GM18867 (cell line): ENCODE data around the gene VWC2.

Experiments used
- ATAC-seq: cut with Tn5 transposase; IDR thresholded peaks from one replicate; pipeline ENCODE4 v1.9.1; 2021; ENCODE audit warnings: mild to moderate bottlenecking, moderate library complexity; ENCODE audit not compliant: unreplicated experiment

The VWC2 gene

GRCh38 chr7:49781996-49782395 is 8.6 kb downstream of the VWC2 start:
- no peak for ATAC-seq

DNA sequence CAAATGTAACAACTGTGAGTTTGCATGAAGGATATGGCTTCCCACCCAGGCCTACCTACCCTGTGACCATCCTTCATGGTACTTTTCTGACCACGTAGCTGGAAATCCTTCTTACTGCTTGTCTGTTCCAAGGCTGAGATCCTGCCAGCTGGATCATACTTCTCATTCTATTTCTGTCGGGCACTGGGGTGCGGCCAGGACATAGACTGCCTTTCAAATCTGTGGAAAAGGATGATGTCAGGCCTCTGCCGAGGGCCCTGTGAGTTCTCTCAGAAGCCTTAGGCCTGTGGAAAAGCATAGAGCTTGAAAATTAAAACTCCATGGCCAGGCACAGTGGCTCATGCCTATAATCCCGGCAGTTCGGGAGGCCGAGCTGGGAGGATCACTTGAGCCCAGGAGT is 10.0 kb downstream of the VWC2 start:
- ATAC-seq: no peak

DNA sequence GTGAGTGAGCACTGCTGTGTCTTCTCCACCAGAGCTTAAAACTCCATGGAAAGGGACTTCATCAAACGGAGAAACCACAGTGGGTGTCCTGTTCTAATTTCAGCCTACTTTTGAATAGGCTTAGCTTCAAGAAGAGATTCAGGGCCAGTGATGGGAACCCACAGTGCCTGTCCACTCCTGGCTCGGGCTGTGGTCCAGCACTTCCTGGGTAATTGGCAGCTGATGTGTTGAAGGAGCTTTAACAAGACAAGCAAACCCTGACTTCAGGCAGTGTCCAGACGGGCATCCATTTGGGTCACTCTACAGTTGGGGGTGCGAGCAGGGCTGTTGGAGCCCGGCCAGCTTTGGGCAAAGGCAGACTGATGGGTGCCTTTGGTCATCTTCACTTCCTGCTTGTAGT is 14.5 kb downstream of the VWC2 start:
- ATAC-seq: no peak

GRCh38 chr7:49788455-49789059 is 15.1 kb downstream of the VWC2 start:
- ATAC-seq: no peak

DNA sequence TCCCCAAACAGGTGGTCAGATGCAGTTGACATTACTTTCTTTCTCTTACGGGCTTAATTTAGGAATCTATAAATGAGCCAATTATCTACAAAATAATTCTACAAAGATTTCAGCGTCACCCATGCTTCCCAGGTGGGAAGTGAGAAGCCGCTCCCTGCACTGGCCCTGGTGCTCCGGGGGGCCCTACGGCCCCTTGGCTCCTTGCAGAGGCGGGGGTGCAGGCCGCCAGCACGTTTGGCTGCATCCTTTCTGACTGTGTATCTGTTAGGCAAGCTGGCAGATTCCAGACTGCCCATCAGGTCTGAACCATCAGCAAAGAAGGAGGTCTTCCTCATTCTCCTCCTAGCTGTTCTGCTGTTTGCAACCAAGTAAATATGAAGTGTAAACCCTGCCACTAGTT is 16.3 kb downstream of the VWC2 start:
- ATAC-seq: no peak

DNA sequence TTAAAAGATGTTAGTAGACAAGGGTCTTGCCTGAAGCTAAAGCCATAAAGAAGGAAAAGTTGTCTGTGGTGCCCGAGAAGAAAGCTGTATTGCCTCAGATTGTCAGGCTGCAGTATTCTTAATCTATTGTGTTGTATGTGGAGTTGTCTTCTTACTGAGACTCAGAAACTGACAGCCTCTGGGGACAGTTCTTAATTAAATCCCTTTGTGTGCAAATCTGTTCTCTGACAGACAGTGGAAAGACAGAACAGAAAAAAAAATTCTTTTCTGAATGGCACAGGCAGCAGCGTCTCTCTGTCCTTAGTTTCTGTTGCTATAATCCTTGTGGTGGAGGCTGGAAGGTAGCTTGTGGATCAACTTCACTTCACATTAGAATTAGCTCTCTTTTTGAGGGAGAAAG is 16.8 kb downstream of the VWC2 start:
- no peak for ATAC-seq

DNA sequence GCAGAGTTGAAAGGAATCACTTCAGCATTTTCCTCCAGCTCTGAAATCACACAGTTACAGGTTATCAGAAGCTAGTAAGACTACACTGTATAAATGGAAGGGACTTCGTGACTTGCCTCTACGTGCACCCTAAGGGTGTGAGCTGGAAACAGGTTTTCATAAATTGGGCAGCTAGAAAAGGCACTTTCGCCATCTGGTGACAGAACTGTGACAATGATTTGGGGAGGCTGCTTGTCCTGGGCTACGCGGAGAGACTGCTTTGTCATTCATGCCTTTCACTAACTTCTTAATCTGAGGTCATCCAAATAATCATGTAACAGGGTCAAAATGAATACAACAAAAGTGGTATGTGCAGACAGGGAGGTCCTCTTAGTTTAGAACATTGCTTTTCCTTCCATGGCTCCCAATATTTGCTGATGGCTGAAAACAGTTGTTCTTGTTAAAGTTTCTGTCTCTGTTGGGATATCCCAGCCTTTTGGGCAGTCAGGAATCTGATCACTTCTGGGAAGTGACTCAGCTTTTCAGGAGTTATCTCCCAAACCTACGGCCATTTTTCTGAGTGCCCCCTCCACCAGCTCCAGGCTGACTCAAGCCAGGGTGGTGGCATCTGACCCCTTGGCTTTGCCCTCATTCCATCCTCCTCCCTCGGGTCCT is 17.8 kb downstream of the VWC2 start:
- peak; percentile 90 for ATAC-seq

DNA sequence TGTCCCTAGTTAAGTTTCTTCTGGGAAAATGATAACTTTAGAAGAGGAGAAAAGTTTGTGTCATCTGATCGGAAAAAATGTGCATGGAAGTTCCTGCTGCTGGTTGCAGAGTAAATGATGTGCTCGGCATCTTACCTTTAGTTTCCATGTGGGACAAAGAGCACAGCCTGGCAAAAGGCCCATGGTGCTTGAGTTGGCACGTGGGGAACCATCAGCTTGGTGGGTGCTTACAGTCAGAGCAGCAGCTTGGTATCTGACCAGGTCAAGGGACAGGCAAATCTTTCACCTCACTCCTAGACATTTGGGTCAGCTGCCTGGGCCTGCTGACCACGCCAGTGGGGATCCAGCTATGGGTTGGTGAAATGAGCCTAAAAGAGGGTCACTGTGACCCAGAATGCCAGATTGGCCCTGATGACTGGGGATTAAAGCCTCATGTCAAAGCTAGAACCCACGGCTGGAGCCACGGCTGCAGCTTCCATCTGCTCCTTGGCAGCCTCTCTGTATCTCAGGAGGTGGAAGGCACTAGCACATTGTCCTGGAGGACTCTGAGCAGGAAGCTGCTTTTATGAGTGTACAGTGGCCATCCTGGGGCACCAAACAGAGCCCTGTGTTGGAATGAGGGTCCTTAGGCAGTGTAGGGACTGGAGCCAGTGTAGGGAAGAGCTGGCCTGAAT is 24.7 kb downstream of the VWC2 start:
- no peak for ATAC-seq

DNA sequence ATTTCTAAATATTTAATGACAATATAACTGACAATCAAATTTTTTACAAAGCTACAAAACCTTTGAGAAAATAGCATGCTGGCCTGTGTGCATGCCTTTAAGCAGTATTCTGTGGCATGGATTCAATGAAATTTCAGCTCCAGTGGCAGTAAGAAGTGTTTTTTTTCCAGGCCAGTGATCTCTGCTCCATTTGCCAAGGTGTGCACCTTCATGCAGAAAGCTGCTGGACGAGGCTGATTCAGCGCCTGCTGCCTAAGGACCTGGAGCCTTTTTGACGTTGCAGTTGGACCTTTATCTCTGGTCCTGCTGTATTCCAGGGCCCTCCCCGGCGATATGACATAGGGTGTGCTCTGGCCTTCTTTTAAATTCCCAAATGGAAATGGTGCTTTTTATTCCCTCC is 26.6 kb downstream of the VWC2 start:
- no peak for ATAC-seq

- ATAC-seq: no peak
Observed at GRCh38 chr7:49802600-49802999, 29.2 kb downstream of the VWC2 start.

- ATAC-seq: no peak
Observed at GRCh38 chr7:49803812-49804211, 30.4 kb downstream of the VWC2 start.

DNA sequence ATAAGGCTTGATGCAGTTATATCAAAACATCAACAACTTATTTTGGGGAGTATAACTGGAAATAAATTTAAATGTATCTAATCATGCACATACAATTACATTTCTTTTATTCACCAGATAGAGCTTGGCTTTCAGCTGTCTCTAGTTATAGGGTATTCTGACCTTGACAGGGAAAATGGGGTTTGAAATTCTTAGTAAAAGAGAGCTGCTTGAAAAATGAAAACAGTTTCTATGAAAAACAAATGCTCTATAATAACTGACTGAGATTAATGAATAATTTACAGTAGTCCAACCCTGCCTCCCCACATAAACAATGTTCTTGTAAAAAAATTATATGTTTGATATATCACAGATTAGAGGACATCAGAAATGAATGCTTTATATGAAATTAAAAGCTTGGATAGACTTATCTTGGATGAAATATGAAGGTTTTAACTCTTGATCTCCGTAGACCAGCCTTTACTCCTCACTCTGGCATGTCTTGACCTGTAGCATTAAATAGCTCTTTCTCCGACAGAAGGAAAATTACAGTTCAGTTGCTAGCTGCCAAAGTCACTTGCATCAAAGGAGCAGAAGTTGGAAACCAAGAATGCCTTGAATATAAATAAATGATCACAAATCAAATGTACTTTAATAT is 32.1 kb downstream of the VWC2 start:
- ATAC-seq: no peak

DNA sequence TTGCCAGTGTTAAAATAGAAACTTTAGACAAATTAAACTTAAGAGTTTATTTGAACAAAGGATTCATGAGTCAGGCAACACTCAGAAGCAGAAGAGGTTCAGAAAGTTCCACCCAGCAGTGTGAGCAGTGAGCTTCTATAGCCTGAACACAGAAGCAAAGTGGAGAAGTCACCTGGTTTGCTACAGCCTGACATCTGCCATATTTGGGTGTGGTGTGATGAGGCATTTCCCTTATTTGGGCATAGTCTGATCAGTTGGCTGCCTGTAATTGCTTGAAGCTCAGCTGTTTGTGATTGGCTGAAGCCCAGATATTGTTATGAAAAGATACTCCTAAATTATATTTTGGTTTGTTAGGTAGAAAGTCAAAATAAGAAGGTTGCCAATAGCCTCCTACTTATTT is 39.1 kb downstream of the VWC2 start:
- ATAC-seq: no peak

GRCh38 chr7:49817279-49817678 is 43.8 kb downstream of the VWC2 start:
- ATAC-seq: no peak

DNA sequence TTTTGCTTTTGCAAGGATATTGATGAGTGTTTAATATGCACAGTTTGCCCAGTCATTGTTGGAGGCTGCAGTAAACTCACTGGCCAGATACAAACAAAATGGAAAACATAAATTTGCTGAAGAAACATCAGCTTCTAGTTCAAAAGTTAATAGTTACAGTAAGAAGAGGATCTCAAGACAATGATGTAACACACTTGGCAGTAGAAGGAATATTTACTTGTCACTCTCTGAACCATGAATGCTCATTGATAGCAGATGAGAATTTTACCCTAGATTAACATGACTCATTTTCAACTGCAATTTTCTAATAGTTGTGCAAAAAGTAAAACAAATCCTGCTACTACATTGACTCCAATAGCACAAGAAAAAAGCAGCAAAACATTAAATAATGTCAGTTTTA is 47.7 kb downstream of the VWC2 start:
- no peak for ATAC-seq

- no peak for ATAC-seq
Observed at GRCh38 chr7:49822856-49823255, 49.4 kb downstream of the VWC2 start.

DNA sequence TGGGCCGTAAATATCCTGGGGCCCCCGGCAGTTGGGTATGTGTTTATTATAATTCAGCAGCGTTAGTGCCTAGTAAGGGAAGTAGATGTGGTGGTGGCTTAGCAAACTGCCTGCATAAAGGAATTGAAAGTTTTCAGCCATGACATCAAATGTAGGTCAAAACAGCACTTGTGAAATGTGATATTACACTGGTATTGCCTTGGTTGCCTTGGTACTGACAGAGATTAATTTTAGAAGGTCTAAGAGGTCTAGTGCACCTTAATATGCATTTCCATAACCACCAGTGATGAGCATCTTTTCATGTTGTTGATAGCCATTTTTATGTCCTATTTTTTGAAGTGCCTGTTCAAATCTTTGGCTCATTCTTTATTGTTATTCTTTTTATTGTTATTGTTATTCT is 50.1 kb downstream of the VWC2 start:
- no peak for ATAC-seq

GRCh38 chr7:49839863-49840645 is 66.6 kb downstream of the VWC2 start:
- no peak for ATAC-seq

GRCh38 chr7:49840751-49841405 is 67.4 kb downstream of the VWC2 start:
- no peak for ATAC-seq

GRCh38 chr7:49845626-49846025 is 72.2 kb downstream of the VWC2 start:
- peak; percentile 59 for ATAC-seq
